Breast epithelium (tissue), 4 donors: ENCODE results near the gene PLXNA4. TPM values are rescaled to one million over a fixed set of nuclear protein-coding genes. Genes with fewer than 3 reads are reported as not detected.

Experiments used
- DNase-seq, 2 donors: peaks; one replicate each; pipeline ENCODE4 v3.0.0-alpha.2; 2019; ENCODE audit warnings: low spot score in 2 of 2
- H3K27ac ChIP-seq, 2 donors: fragments of 200-600 bp; sonication (generic) in 1 of 2; one replicate each; pipeline ENCODE4 v1.5.1; 2016 to 2019; ENCODE audit warnings: mild to moderate bottlenecking in 1 of 2
- H3K27me3 ChIP-seq, 2 donors: fragments of 200-600 bp; sonication (generic) in 1 of 2; one replicate each; pipeline versions ENCODE4 v1.5.1 to v1.6.0; 2017 to 2019; ENCODE audit warnings: control low read depth in 1 of 2, mild to moderate bottlenecking in 1 of 2
- H3K36me3 ChIP-seq: fragments of 200-600 bp; one replicate; pipeline ENCODE4 v1.5.1; 2019
- H3K4me1 ChIP-seq, 2 donors: fragments of 200-600 bp; sonication (generic); one replicate each; pipeline ENCODE4 v1.5.1; 2016 to 2019; ENCODE audit warnings: control low read depth in 1 of 2
- H3K4me3 ChIP-seq, 3 donors: fragments of 200-600 bp; sonication (generic); 1 replicate in 2 of 3; 2 replicates in 1 of 3; pipeline ENCODE4 v1.5.1; 2016 to 2019; ENCODE audit warnings: mild to moderate bottlenecking in 3 of 3, moderate library complexity in 2 of 3
- H3K9me3 ChIP-seq, 2 donors: fragments of 200-600 bp; sonication (generic) in 1 of 2; one replicate each; pipeline ENCODE4 v1.5.1; 2016 to 2019; ENCODE audit warnings: control low read depth in 1 of 2
- CTCF ChIP-seq, 3 donors: fragments of 450-650 bp; IDR thresholded peaks; one replicate each; pipeline ENCODE4 v1.5.1; 2016 to 2017; ENCODE audit warnings: antibody characterized with exemption in 3 of 3, mild to moderate bottlenecking in 3 of 3, moderate library complexity in 3 of 3
- POLR2A ChIP-seq: fragments of 450-650 bp; IDR thresholded peaks from one replicate; pipeline ENCODE4 v1.6.1; 2016; ENCODE audit warnings: antibody characterized with exemption, mild to moderate bottlenecking, moderate library complexity
- POLR2AphosphoS5 ChIP-seq, 3 donors: sonication (generic); formaldehyde crosslinking; IDR thresholded peaks; one replicate each; pipeline ENCODE4 v1.6.1; 2017; ENCODE audit warnings: antibody characterized with exemption in 3 of 3
- intact Hi-C: fragments of 100-400 bp; cut with DNase I; formaldehyde crosslinking; loops from one replicate; pipeline ENCODE4 v1.15.1; 2023; ENCODE audit warnings: low total_unique reads
- total RNA-seq, 3 donors: library from RNA; depleted of rRNA; stranded (reverse); fragments of >200 nt; gene quantifications; one replicate each; pipeline ENCODE4 v1.1.0, GENCODE V29; 2016

The PLXNA4 gene
- total RNA-seq, 3 donors from 2014 or later: 7.2 to 32.5 (median 26.2) TPM

DNA sequence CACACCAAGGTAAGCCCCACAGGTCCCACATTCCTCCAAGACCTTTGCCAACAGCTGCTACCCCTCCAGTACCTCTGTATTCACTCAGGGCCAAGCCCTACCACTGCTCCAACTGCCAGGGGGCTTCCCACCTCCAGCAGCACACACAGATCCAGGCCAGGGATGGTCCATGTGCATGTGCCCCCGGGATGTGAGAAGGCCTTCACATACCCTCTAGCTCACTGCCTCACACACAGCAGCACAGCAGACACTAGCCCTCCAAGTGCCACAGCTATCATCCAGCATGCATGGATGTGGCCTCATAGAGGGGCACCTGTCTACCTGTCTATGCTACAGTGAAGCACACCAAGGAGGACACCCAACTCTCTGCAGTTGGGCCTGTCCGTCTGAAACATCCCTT lies 488.8 kb downstream of the PLXNA4 start:
- Histone ChIP-seq H3K27me3 (no peaks in the 10 kb centered on the region), H3K4me3 (no peak overlapping the region), H3K27ac (no peak overlapping the region), H3K9me3 (no peaks in the 10 kb centered on the region), H3K4me1 (no peaks in the 10 kb centered on the region), H3K36me3 (no peaks in the 10 kb centered on the region)
- intact Hi-C loops: no loop called here
- TF ChIP-seq POLR2A (no peak), POLR2AphosphoS5 (IDR thresholded peaks at IDR 0.05) (no peak)
- no peak for DNase-seq

DNA sequence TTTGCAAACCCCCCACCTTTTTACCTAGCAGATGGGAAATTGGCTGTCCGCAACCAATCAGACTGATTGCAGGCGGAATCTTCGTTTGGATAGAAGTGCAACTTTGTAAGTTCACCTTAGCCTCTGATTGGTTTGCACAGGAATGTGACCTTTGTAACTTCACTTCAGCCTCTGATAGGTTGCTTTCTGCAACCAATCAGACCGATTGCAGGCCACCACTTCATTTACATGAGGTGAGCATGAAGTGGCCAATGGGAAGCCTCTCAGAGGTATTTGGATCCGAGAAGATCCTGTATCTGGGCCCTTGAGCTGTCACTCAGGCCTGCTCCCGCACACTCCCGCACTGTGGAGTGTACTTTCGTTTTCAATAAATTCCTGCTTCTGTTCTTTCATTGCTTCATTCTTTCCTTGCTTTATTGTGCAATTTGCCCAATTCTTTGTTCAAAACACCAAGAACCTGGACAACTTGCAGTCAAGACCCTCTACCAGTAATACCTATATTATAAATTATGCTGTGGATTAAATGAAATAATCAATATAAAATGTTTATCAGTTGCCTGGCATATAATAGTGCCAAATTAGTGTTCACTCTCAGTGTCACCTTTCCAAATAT lies 491.4 kb downstream of the PLXNA4 start:
- H3K9me3 ChIP-seq: no peaks in the 10 kb centered on the region
- H3K36me3 ChIP-seq: no peaks in the 10 kb centered on the region
- no peak for TF ChIP-seq POLR2A
- no peak for TF ChIP-seq CTCF (IDR thresholded peaks at IDR 0.05)
- TF ChIP-seq POLR2AphosphoS5 (IDR thresholded peaks at IDR 0.05): no peak
- no peak overlapping the region for H3K27ac ChIP-seq
- no peak for DNase-seq
- no peak overlapping the region for H3K4me3 ChIP-seq
- intact Hi-C loops: no loop called here
- no peaks in the 10 kb centered on the region for H3K4me1 ChIP-seq
- H3K27me3 ChIP-seq: no peaks in the 10 kb centered on the region

GRCh38 chr7:132083537-132084123 lies 492.6 kb downstream of the PLXNA4 start:
- Histone ChIP-seq H3K27me3 (no peaks in the 10 kb centered on the region), H3K36me3 (no peaks in the 10 kb centered on the region), H3K4me3 (no peak overlapping the region), H3K4me1 (no peaks in the 10 kb centered on the region), H3K9me3 (no peaks in the 10 kb centered on the region), H3K27ac (no peak overlapping the region)
- TF ChIP-seq POLR2A (no peak), POLR2AphosphoS5 (IDR thresholded peaks at IDR 0.05) (no peak), CTCF (IDR thresholded peaks at IDR 0.05) (no peak)
- DNase-seq: no peak
- intact Hi-C loops: no loop called here

- DNase-seq: no peak
- no peaks in the 10 kb centered on the region for H3K36me3 ChIP-seq
- H3K27ac ChIP-seq: no peak overlapping the region
- H3K27me3 ChIP-seq: no peaks in the 10 kb centered on the region
- H3K4me3 ChIP-seq: no peak overlapping the region
- intact Hi-C loops: no loop called here
- H3K9me3 ChIP-seq: no peaks in the 10 kb centered on the region
- no peaks in the 10 kb centered on the region for H3K4me1 ChIP-seq
- TF ChIP-seq POLR2AphosphoS5 (IDR thresholded peaks at IDR 0.05) (no peak), POLR2A (no peak), CTCF (IDR thresholded peaks at IDR 0.05) (no peak)
Observed at GRCh38 chr7:132083126-132083525, 493.1 kb downstream of the PLXNA4 start.

DNA sequence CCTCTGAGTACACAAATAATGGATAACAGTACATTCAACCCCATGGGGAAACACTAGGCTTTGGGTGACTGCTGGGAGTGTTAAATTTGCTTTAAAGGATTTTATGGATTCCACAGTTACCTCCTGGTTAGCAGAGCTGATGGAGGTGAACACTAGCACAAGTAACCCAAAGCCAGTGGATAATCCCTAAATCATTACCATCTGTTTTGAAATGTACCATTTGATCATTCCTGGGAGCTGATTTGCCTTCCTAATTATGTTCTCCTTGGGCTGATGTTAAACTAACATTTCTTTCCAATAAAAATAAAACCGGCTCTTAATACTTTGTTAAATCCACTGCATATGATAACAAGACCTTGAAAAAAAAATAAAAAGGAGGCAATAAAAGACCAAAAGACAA lies 493.9 kb downstream of the PLXNA4 start:
- intact Hi-C loops: no loop called here
- H3K4me3 ChIP-seq: no peak overlapping the region
- no peak for DNase-seq
- no peaks in the 10 kb centered on the region for H3K27me3 ChIP-seq
- H3K9me3 ChIP-seq: no peaks in the 10 kb centered on the region
- H3K27ac ChIP-seq: no peak overlapping the region
- TF ChIP-seq CTCF (IDR thresholded peaks at IDR 0.05) (no peak), POLR2A (no peak), POLR2AphosphoS5 (IDR thresholded peaks at IDR 0.05) (no peak)
- no peaks in the 10 kb centered on the region for H3K36me3 ChIP-seq
- H3K4me1 ChIP-seq: no peaks in the 10 kb centered on the region
